ENCODE data around the gene GLCE.

- TF ChIP-seq REST (IDR thresholded peaks at IDR 0.05; ENCODE audit: low read depth) = no peak
- TF ChIP-seq USF1 (IDR thresholded peaks at IDR 0.05) = no peak
- TF ChIP-seq YY1 (IDR thresholded peaks at IDR 0.05; ENCODE audit: low read depth) = no peak
- TF ChIP-seq RAD21 (IDR thresholded peaks at IDR 0.05; ENCODE audit: low read depth) = no peak
- TF ChIP-seq TAF1 (IDR thresholded peaks at IDR 0.05; ENCODE audit: low read depth) = no peak
- no peak for TF ChIP-seq CEBPB (IDR thresholded peaks at IDR 0.05)
- TF ChIP-seq TCF12 (IDR thresholded peaks at IDR 0.05; ENCODE audit: low read depth) = no peak
Observed at GRCh38 chr15:69149803-69150202, 10.6 kb upstream of the GLCE start.
